ENCODE data around the gene NRM. TPM values are rescaled to one million over a fixed set of nuclear protein-coding genes. Genes with fewer than 3 reads are reported as not detected.
"Not testable (repeated sequence)": the region's sequence is repeated elsewhere in the genome, so short reads cannot be mapped to it uniquely, and the experiment has no call there.

Gene NRM
- total RNA-seq, 2 experiments from 2014 or later: 21.0 to 22.0 TPM

GRCh38 chr6:30672445-30673253, 18.1 kb downstream of the NRM start, which contains the start of gene DHX16:
DHX16 (minus strand) TSS chr6:30673006; CDS start chr6:30672841, 165 bp downstream.
- TF ChIP-seq, protein P1, sequence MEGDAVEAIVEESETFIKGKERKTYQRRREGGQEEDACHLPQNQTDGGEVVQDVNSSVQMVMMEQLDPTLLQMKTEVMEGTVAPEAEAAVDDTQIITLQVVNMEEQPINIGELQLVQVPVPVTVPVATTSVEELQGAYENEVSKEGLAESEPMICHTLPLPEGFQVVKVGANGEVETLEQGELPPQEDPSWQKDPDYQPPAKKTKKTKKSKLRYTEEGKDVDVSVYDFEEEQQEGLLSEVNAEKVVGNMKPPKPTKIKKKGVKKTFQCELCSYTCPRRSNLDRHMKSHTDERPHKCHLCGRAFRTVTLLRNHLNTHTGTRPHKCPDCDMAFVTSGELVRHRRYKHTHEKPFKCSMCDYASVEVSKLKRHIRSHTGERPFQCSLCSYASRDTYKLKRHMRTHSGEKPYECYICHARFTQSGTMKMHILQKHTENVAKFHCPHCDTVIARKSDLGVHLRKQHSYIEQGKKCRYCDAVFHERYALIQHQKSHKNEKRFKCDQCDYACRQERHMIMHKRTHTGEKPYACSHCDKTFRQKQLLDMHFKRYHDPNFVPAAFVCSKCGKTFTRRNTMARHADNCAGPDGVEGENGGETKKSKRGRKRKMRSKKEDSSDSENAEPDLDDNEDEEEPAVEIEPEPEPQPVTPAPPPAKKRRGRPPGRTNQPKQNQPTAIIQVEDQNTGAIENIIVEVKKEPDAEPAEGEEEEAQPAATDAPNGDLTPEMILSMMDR (IDR thresholded peaks at IDR 0.05): peak; percentile 70

GRCh38 chr6:30670760-30671527, 19.8 kb downstream of the NRM start:
- ChIA-PET POLR2A (interaction anchor here (1.1 to 15.7 kb wide), 3 partner anchors 50 to 181 kb away, joined by 3 to 500 read pairs (median 13); partner anchors contain the start of genes MDC1, MRPS18B, PPP1R10 and TUBB), CTCF (interaction anchor here (1.5 to 18.6 kb wide), 2 partner anchors 53 to 59 kb away, joined by 4 to 704 read pairs; partner anchors contain the start of genes MDC1, MRPS18B and TUBB)
- no peak for DNase-seq
- Mint-ChIP-seq H3K36me3 (ENCODE audit: low read depth) (peaks cover 25% of the 10 kb centered on the region), H3K4me1 (ENCODE audit: low read depth) (peaks cover 32% of the 10 kb centered on the region), H3K27me3 (no peaks in the 10 kb centered on the region), H3K4me3 (peak overlapping the region; percentile 74), H3K9me3 (no peaks in the 10 kb centered on the region), H3K27ac (no peak overlapping the region)
- TF ChIP-seq, protein P1 (IDR thresholded peaks at IDR 0.05): no peak
- no peak for ATAC-seq
- intact Hi-C loops (cut with micrococcal nuclease): no loop called here

More at GRCh38 chr6:30672445-30673253, 18.1 kb downstream of the NRM start, which contains the start of gene DHX16:
- peak within 1 kb of the TSS; percentile 85 for H3K27ac Mint-ChIP-seq
- H3K4me3 Mint-ChIP-seq: peak within 1 kb of the TSS; percentile 74
- peaks cover 26% of the 10 kb centered on the region for H3K4me1 Mint-ChIP-seq (ENCODE audit: low read depth)
- H3K36me3 Mint-ChIP-seq (ENCODE audit: low read depth): peaks cover 33% of the 10 kb centered on the region
- ChIA-PET CTCF (interaction anchor here (0.7 to 18.6 kb wide), 15 partner anchors 10 to 414 kb away, joined by 3 to 704 read pairs (median 4); partner anchors contain the start of genes ATAT1, MDC1 and TUBB), POLR2A (interaction anchor here (0.7 to 15.7 kb wide), 13 partner anchors 8 to 407 kb away, joined by 3 to 500 read pairs (median 4); partner anchors contain the start of genes MDC1, MRPS18B, PPP1R10 and TUBB)
- H3K27me3 Mint-ChIP-seq: no peaks in the 10 kb centered on the region
- DNase-seq (peak; percentile 95), ATAC-seq (peak; percentile 83)
- intact Hi-C loops (cut with micrococcal nuclease): no loop called here
- no peaks in the 10 kb centered on the region for H3K9me3 Mint-ChIP-seq

DNA sequence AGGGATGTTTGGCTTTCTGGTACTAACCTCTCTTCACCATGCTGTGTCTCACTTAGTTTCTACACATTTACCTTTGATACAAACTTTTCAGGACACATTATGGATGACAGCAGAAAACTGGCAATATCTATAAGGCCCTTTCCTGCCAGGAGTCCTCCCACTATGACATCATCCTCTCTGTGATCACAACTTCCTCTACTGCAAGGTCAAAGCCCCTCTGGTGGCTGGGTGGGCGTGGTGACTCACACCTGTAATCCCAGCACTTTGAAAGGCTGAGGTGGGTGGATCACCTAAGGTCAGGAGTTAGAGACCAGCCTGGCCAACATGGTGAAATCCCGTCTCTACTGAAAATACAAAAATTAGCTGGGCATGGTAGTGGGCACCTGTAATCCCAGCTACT, 24.5 kb downstream of the NRM start:
- H3K4me3 Mint-ChIP-seq; H3K27me3 Mint-ChIP-seq; intact Hi-C loops (cut with micrococcal nuclease); H3K9me3 Mint-ChIP-seq: not testable (repeated sequence)
- POLR2A ChIA-PET: interaction anchor here (1.3 kb wide), 1 partner anchor 33 kb away, joined by 3 read pairs; no protein-coding TSS in a partner anchor
- H3K36me3 Mint-ChIP-seq (ENCODE audit: low read depth): peaks cover 53% of the 10 kb centered on the region
- peak; percentile 88 for DNase-seq
- ATAC-seq: peak; percentile 95
- H3K27ac Mint-ChIP-seq: peak overlapping the region; percentile 83
- peaks cover 25% of the 10 kb centered on the region for H3K4me1 Mint-ChIP-seq (ENCODE audit: low read depth)
- CTCF ChIA-PET: interaction anchor here (1.0 to 2.1 kb wide), 3 partner anchors 13 to 65 kb away, joined by 3 to 7 read pairs (median 6); no protein-coding TSS in a partner anchor

DNA sequence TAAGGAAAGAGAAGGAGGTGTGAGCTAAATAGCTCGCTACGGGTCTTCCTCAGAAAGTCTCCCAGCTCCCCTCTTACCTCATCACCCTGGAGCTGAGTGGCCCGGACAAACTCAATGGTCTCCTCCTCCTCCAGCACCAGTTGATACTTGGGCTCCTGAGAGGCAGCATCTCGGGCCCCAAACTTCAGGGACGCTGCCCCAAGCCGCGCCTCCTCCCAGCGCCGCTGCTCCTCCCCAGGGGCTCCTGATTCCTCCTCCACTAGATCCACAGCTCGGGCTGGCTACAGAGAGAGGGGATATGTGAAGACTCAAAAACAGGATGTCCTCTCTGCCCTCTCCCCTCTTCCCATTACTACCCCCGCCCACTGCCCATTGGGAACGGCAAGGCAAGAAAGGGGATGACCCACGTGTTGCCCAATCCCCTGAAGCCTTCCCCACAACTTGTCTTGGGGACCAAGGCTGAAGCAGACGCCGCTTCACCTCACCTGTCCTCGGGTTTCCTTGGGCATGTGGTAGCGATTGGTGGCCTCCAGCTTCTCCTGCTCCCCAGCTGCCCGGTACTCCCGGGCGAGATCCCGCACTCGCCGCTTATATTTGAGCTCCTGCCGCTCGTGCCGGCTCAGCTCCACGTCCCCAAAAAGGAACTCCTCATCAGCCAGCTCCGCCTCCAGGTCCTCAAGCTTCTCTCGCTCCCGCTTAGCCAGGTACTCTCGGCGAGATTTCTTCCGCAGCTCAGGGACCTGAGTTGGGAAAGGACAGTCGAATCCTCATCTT, 25.6 kb downstream of the NRM start:
- ChIA-PET CTCF (interaction anchor here (0.8 to 2.1 kb wide), 9 partner anchors 10 to 66 kb away, joined by 3 to 6 read pairs (median 4); no protein-coding TSS in a partner anchor), POLR2A (interaction anchor here (0.8 to 1.5 kb wide), 6 partner anchors 12 to 68 kb away, joined by 3 to 4 read pairs (median 3); no protein-coding TSS in a partner anchor)
- Mint-ChIP-seq H3K4me3 (no peak overlapping the region), H3K36me3 (ENCODE audit: low read depth) (peaks cover 46% of the 10 kb centered on the region), H3K4me1 (ENCODE audit: low read depth) (peaks cover 15% of the 10 kb centered on the region), H3K9me3 (no peaks in the 10 kb centered on the region), H3K27me3 (no peaks in the 10 kb centered on the region), H3K27ac (no peak overlapping the region)
- intact Hi-C loops (cut with micrococcal nuclease): no loop called here
- no peak for DNase-seq
- ATAC-seq: no peak
- TF ChIP-seq, protein P1 (IDR thresholded peaks at IDR 0.05): no peak

DNA sequence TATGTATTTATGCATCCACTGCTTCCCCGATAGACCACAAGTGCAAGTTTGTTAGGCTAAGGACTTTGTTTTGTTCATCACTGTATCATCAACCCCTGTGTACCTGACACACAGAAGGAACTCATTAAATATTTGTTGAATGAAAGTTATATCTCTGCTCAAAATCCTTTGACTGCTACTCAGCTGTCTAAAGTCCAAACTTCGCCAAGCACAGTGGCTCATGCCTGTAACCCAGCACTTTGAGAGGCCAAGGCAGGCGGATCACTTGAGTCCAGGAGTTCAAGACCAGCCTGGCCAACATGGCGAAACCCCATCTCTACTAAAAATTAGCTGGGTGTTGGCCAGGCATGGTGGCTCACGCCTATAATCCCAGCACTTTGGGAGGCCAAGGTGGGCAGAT, 32.9 kb downstream of the NRM start:
- H3K9me3 Mint-ChIP-seq; H3K27me3 Mint-ChIP-seq; DNase-seq; H3K4me1 Mint-ChIP-seq (ENCODE audit: low read depth); H3K4me3 Mint-ChIP-seq; intact Hi-C loops (cut with micrococcal nuclease); ATAC-seq: not testable (repeated sequence)
- CTCF ChIA-PET: interaction anchor here (1.5 kb wide), 1 partner anchor 65 kb away, joined by 3 read pairs; no protein-coding TSS in a partner anchor
- Mint-ChIP-seq H3K27ac (peak overlapping the region; percentile 10), H3K36me3 (ENCODE audit: low read depth) (peaks cover 38% of the 10 kb centered on the region)
- POLR2A ChIA-PET: interaction anchor here (2.0 kb wide), 1 partner anchor 42 kb away, joined by 4 read pairs; no protein-coding TSS in a partner anchor
